ENCODE results near the gene CDH5.

GRCh38 chr16:66376577-66377305, 10.2 kb downstream of the CDH5 start:
- TF ChIP-seq, protein P1, sequence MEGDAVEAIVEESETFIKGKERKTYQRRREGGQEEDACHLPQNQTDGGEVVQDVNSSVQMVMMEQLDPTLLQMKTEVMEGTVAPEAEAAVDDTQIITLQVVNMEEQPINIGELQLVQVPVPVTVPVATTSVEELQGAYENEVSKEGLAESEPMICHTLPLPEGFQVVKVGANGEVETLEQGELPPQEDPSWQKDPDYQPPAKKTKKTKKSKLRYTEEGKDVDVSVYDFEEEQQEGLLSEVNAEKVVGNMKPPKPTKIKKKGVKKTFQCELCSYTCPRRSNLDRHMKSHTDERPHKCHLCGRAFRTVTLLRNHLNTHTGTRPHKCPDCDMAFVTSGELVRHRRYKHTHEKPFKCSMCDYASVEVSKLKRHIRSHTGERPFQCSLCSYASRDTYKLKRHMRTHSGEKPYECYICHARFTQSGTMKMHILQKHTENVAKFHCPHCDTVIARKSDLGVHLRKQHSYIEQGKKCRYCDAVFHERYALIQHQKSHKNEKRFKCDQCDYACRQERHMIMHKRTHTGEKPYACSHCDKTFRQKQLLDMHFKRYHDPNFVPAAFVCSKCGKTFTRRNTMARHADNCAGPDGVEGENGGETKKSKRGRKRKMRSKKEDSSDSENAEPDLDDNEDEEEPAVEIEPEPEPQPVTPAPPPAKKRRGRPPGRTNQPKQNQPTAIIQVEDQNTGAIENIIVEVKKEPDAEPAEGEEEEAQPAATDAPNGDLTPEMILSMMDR (IDR thresholded peaks at IDR 0.05; ENCODE audit: extremely low read depth in 1 of 2, insufficient read depth in 1 of 2, low read depth in 1 of 2, low read length in 2 of 2), result no peak
- TF ChIP-seq POLR2AphosphoS5 (IDR thresholded peaks at IDR 0.05; ENCODE audit: insufficient read depth, low read depth, low read length), result peak; percentile 86
- TF ChIP-seq JUN (IDR thresholded peaks at IDR 0.05; ENCODE audit: borderline replicate concordance, insufficient read depth, insufficient read length, low read depth), result no peak
- peak; percentile 39 for TF ChIP-seq POLR2A (IDR thresholded peaks at IDR 0.05; ENCODE audit: low read depth, low read length)
- no peak for TF ChIP-seq MAX (IDR thresholded peaks at IDR 0.05; ENCODE audit: insufficient read depth, insufficient read length)
- TF ChIP-seq MYC (IDR thresholded peaks at IDR 0.05; ENCODE audit: low read depth, low read length), result no peak
- TF ChIP-seq EZH2 (IDR thresholded peaks at IDR 0.05; ENCODE audit: borderline replicate concordance, low read depth, low read length, severe bottlenecking), result no peak
- peak; percentile 90 for TF ChIP-seq FOS (IDR thresholded peaks at IDR 0.05; ENCODE audit: borderline replicate concordance, insufficient read depth, low read length)

Data from endothelial cell of umbilical vein (primary cell).